Thyroid gland (tissue), 4 donors: ENCODE measurements around the gene SLC30A2. TPM values are rescaled to one million over a fixed set of nuclear protein-coding genes. Genes with fewer than 3 reads are reported as not detected.
A peak's percentile ranks its signal among the peaks of the same experiment; 100 is the strongest.

Experiments
- DNase-seq, 2 donors: peaks; one replicate each; pipeline ENCODE4 v3.0.0-alpha.2; 2019
- H3K27ac ChIP-seq, 3 donors: fragments of 200-600 bp; sonication (generic); 1 replicate in 2 of 3; 2 replicates in 1 of 3; pipeline ENCODE4 v1.5.1; 2016 to 2019; ENCODE audit warnings: mild to moderate bottlenecking in 1 of 3, moderate library complexity in 1 of 3
- H3K27me3 ChIP-seq: fragments of 200-600 bp; sonication (generic); one replicate; pipeline ENCODE4 v1.5.1; 2019
- H3K36me3 ChIP-seq, 2 donors: fragments of 200-600 bp; sonication (generic); one replicate each; pipeline ENCODE4 v1.5.1; 2016 to 2019
- H3K4me1 ChIP-seq, 2 donors: fragments of 200-600 bp; sonication (generic); one replicate each; pipeline ENCODE4 v1.5.1; 2017 to 2019
- H3K4me3 ChIP-seq, 3 donors: fragments of 200-600 bp; sonication (generic); replicated peaks in 1 of 3; 1 replicate in 2 of 3; 2 replicates in 1 of 3; pipeline ENCODE4 v1.5.1; 2016; ENCODE audit warnings: mild to moderate bottlenecking in 1 of 3
- H3K9me3 ChIP-seq: fragments of 200-600 bp; sonication (generic); one replicate; pipeline ENCODE4 v1.5.1; 2017
- CTCF ChIP-seq, 6 experiments: fragments of 200-600 bp in 3 of 6; fragments of 450-650 bp in 3 of 6; sonication (generic) in 3 of 6; IDR thresholded peaks; one replicate each; pipeline ENCODE4 v1.5.1; 2016 to 2019; ENCODE audit warnings: antibody characterized with exemption in 6 of 6, mild to moderate bottlenecking in 2 of 6, inconsistent platforms in 1 of 6, moderate library complexity in 1 of 6
- POLR2A ChIP-seq, 2 donors: fragments of 450-650 bp; IDR thresholded peaks; one replicate each; pipeline ENCODE4 v1.6.1; 2017; ENCODE audit warnings: antibody characterized with exemption in 2 of 2, mild to moderate bottlenecking in 2 of 2, moderate library complexity in 1 of 2
- whole genome bisulfite sequencing, 2 donors: methylation state at CpG; one replicate each; pipeline ENCODE4 v1.1.5; 2017; 5-methylcytosine and 5-hydroxymethylcytosine counted together
- intact Hi-C: fragments of 100-400 bp; cut with DNase I; formaldehyde crosslinking; loops from one replicate; pipeline ENCODE4 v1.15.1; 2023
- total RNA-seq, 4 donors: library from RNA; depleted of rRNA; stranded (reverse); fragments of >200 nt; gene quantifications; one replicate each; pipeline ENCODE4 v1.2.3, GENCODE V29; 2016

The SLC30A2 gene
- total RNA-seq, 4 donors from 2014 or later: 12.5 to 55.9 (median 43.4) TPM

GRCh38 chr1:26077524-26077923, 31.6 kb upstream of the SLC30A2 start:
- Histone ChIP-seq H3K4me1 (peaks cover 7 to 11% of the 10 kb centered on the region in 2 donors), H3K36me3 (no peaks in the 10 kb centered on the region), H3K9me3 (no peaks in the 10 kb centered on the region), H3K27ac (no peak overlapping the region), H3K4me3 (no peak overlapping the region), H3K27me3 (no peaks in the 10 kb centered on the region)
- no peak for DNase-seq
- no peak for TF ChIP-seq CTCF (IDR thresholded peaks at IDR 0.05)
- no peak for TF ChIP-seq POLR2A (IDR thresholded peaks at IDR 0.05)
- WGBS, 2 donors: 100% methylated on average over 1 of the region's 1 CpG
- intact Hi-C loops: no loop called here

- no peaks in the 10 kb centered on the region for H3K36me3 ChIP-seq
- peaks cover 7% of the 10 kb centered on the region in 2 donors for H3K4me1 ChIP-seq
- no peaks in the 10 kb centered on the region for H3K9me3 ChIP-seq
- no peak overlapping the region for H3K27ac ChIP-seq
- TF ChIP-seq POLR2A (IDR thresholded peaks at IDR 0.05): no peak
- TF ChIP-seq CTCF (IDR thresholded peaks at IDR 0.05): no peak
- intact Hi-C loops: no loop called here
- WGBS, 2 donors: 82 to 94% methylated on average over 3 of the region's 3 CpGs
- DNase-seq: no peak
- no peaks in the 10 kb centered on the region for H3K27me3 ChIP-seq
- H3K4me3 ChIP-seq: no peak overlapping the region
Measured at GRCh38 chr1:26075421-26076144, 29.7 kb upstream of the SLC30A2 start.

GRCh38 chr1:26072305-26072704, 26.4 kb upstream of the SLC30A2 start:
- no peaks in the 10 kb centered on the region for H3K4me1 ChIP-seq
- no peaks in the 10 kb centered on the region for H3K36me3 ChIP-seq
- H3K27ac ChIP-seq: no peak overlapping the region
- DNase-seq: peak; percentile 29 to 41
- no peak overlapping the region for H3K4me3 ChIP-seq
- no peaks in the 10 kb centered on the region for H3K9me3 ChIP-seq
- TF ChIP-seq POLR2A (IDR thresholded peaks at IDR 0.05): no peak
- TF ChIP-seq CTCF (IDR thresholded peaks at IDR 0.05): no peak
- no peaks in the 10 kb centered on the region for H3K27me3 ChIP-seq
- intact Hi-C loops: no loop called here
- 33 to 53% methylated on average over 5 to 6 of the region's 6 CpGs for WGBS, 2 donors

- no peak overlapping the region for H3K4me3 ChIP-seq
- 96% methylated on average over 6 of the region's 6 CpGs for WGBS, 2 donors
- TF ChIP-seq POLR2A (IDR thresholded peaks at IDR 0.05): no peak
- H3K4me1 ChIP-seq: no peaks in the 10 kb centered on the region
- H3K27ac ChIP-seq: no peak overlapping the region
- H3K9me3 ChIP-seq: no peaks in the 10 kb centered on the region
- no peak for DNase-seq
- intact Hi-C loops: no loop called here
- no peaks in the 10 kb centered on the region for H3K36me3 ChIP-seq
- no peaks in the 10 kb centered on the region for H3K27me3 ChIP-seq
Measured at GRCh38 chr1:26070963-26071342, 25.0 kb upstream of the SLC30A2 start.

GRCh38 chr1:26070296-26070962, 24.5 kb upstream of the SLC30A2 start:
- no peak for TF ChIP-seq CTCF (IDR thresholded peaks at IDR 0.05)
- no peak for TF ChIP-seq POLR2A (IDR thresholded peaks at IDR 0.05)
- 94% methylated on average over 4 of the region's 4 CpGs for WGBS, 2 donors
- no peaks in the 10 kb centered on the region for H3K27me3 ChIP-seq

More at GRCh38 chr1:26070296-26070962, 24.5 kb upstream of the SLC30A2 start:
- intact Hi-C loops: no loop called here
- no peaks in the 10 kb centered on the region for H3K36me3 ChIP-seq
- H3K9me3 ChIP-seq: no peaks in the 10 kb centered on the region
- H3K4me3 ChIP-seq: no peak overlapping the region
- no peak overlapping the region for H3K27ac ChIP-seq
- no peaks in the 10 kb centered on the region for H3K4me1 ChIP-seq
- DNase-seq: no peak
